Measurements from ENCODE around the gene UBE2Q2. TPM values are rescaled to one million over a fixed set of nuclear protein-coding genes. Genes with fewer than 3 reads are reported as not detected.
"Not testable (repeated sequence)": the region's sequence is repeated elsewhere in the genome, so short reads cannot be mapped to it uniquely, and the experiment has no call there.

The UBE2Q2 gene
- total RNA-seq, 2 donors from 2014 or later: 31.5 to 40.2 TPM

DNA sequence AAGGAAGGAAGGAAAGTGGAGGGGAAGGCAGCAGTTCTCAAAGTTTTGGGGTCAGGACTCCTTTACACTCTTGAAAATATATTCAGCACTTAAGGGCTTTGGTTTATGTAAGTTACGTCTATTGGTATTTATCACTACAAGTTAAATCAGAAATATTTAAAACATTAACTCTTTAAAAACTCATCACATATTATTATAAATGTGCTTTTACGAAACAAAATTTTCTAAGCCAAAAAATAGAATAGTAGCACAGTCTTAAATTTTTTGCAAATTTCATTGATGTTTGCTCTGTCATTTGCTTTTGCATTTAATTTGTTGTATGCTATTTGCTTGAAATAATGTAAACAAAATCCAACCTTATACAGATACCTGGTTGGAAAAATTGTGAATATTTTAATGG, 7.5 kb downstream of the UBE2Q2 start:
- no peak for ATAC-seq (ENCODE audit: insufficient number of reproducible peaks, low FRiP score, low read depth)
- Histone ChIP-seq H3K4me3 (no peak overlapping the region), H3K4me1 (ENCODE audit: control insufficient read depth in 1 of 2, low read depth in 2 of 2) (peaks cover 6 to 17% of the 10 kb centered on the region in 2 donors), H3K27ac (no peak overlapping the region), H3K27me3 (replicated peaks; ENCODE audit: insufficient read depth) (no peaks in the 10 kb centered on the region), H3K36me3 (no peaks in the 10 kb centered on the region), H3K9me3 (no peaks in the 10 kb centered on the region)
- no peak for DNase-seq (ENCODE audit: low spot score)
- TF ChIP-seq, protein P1, sequence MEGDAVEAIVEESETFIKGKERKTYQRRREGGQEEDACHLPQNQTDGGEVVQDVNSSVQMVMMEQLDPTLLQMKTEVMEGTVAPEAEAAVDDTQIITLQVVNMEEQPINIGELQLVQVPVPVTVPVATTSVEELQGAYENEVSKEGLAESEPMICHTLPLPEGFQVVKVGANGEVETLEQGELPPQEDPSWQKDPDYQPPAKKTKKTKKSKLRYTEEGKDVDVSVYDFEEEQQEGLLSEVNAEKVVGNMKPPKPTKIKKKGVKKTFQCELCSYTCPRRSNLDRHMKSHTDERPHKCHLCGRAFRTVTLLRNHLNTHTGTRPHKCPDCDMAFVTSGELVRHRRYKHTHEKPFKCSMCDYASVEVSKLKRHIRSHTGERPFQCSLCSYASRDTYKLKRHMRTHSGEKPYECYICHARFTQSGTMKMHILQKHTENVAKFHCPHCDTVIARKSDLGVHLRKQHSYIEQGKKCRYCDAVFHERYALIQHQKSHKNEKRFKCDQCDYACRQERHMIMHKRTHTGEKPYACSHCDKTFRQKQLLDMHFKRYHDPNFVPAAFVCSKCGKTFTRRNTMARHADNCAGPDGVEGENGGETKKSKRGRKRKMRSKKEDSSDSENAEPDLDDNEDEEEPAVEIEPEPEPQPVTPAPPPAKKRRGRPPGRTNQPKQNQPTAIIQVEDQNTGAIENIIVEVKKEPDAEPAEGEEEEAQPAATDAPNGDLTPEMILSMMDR (IDR thresholded peaks at IDR 0.05): no peak

DNA sequence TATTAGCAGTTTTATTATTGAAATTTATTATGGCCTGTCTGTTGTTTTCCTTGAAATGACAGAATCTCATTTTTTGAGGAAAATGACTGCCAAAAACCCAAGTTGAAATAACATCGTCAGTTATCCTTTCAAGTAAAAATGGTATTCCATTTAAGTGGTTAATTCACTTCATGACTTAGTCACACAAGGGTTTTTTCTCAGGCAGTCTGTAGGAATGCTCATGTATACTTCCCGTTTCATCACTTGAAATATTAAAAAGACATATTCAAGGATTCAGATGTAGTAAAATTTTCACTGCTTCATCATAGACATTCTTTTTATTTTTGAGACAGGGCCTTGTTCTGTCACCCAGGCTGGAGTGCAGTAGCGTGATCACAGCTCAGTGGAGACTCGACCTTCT, 8.3 kb downstream of the UBE2Q2 start:
- not testable (repeated sequence) for H3K36me3 ChIP-seq; H3K4me3 ChIP-seq; H3K9me3 ChIP-seq; ATAC-seq (ENCODE audit: insufficient number of reproducible peaks, low FRiP score, low read depth); DNase-seq (ENCODE audit: low spot score); H3K27ac ChIP-seq; H3K27me3 ChIP-seq (replicated peaks; ENCODE audit: insufficient read depth)
- H3K4me1 ChIP-seq (ENCODE audit: control insufficient read depth in 1 of 2, low read depth in 2 of 2): peaks cover 6 to 10% of the 10 kb centered on the region in 2 donors

DNA sequence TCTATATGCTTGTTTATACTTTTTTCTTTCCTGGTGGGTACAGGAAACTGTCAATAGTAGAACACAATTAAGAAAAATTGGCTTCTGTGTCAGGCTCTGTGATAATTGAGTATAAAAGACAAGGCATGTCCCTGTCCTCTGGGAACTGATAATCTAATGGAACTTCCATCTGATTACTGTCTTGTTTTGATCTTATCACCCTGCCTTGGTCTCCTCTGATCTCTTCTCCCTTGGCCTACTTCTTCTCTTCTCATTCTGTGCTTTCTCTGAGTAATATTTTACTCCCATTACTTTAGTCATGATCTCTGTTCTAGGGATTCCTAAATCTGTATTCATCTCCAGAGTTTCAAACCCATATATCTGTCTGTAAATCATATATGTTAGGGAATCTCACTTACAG, 14.6 kb downstream of the UBE2Q2 start:
- H3K27me3 ChIP-seq (replicated peaks; ENCODE audit: insufficient read depth): no peaks in the 10 kb centered on the region
- H3K9me3 ChIP-seq: no peaks in the 10 kb centered on the region
- no peak overlapping the region for H3K4me3 ChIP-seq
- ATAC-seq (ENCODE audit: insufficient number of reproducible peaks, low FRiP score, low read depth) (no peak), DNase-seq (ENCODE audit: low spot score) (no peak)
- peaks cover 0 to 3% of the 10 kb centered on the region in 2 donors for H3K4me1 ChIP-seq (ENCODE audit: control insufficient read depth in 1 of 2, low read depth in 2 of 2)
- no peak overlapping the region for H3K27ac ChIP-seq
- H3K36me3 ChIP-seq: no peaks in the 10 kb centered on the region
- TF ChIP-seq, protein P1 (IDR thresholded peaks at IDR 0.05): no peak

DNA sequence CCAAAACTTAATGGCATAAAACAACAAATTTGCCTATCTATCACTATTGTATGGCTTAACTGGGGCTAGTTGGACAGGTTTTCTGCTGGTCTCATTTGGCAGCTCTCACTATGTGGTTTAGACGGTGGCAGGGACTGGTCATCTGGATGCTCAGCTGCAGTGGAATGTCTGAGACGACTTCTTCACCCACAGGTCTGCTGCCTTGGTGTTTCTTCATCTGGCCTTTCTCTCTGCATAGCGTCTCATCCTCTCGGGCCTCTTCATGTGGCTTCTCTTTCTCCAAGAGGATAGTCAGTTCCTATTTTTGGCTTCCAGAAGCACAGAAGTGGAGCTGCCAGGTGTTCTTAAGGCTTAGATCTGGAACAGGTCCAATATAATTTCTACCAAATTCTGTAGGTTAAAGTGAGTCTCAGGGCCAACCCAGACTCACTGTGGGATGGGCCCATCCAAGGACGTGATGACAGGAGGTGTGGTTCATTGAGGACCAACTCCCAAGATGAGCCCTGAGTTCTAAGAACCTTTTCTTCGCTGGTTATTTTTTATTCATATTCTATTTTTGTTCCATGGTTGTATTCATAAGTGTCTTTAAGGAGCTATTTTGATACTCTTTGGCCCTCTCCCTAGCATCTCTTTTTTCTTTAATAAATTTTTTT, 18.6 kb downstream of the UBE2Q2 start:
- Histone ChIP-seq H3K27ac (no peak overlapping the region), H3K4me1 (ENCODE audit: control insufficient read depth in 1 of 2, low read depth in 2 of 2) (peaks cover 3 to 6% of the 10 kb centered on the region in 2 donors), H3K36me3 (no peaks in the 10 kb centered on the region), H3K27me3 (replicated peaks; ENCODE audit: insufficient read depth) (no peaks in the 10 kb centered on the region), H3K9me3 (no peaks in the 10 kb centered on the region), H3K4me3 (no peak overlapping the region)
- TF ChIP-seq, protein P1 (IDR thresholded peaks at IDR 0.05): no peak
- ATAC-seq (ENCODE audit: insufficient number of reproducible peaks, low FRiP score, low read depth) (no peak), DNase-seq (ENCODE audit: low spot score) (no peak)

DNA sequence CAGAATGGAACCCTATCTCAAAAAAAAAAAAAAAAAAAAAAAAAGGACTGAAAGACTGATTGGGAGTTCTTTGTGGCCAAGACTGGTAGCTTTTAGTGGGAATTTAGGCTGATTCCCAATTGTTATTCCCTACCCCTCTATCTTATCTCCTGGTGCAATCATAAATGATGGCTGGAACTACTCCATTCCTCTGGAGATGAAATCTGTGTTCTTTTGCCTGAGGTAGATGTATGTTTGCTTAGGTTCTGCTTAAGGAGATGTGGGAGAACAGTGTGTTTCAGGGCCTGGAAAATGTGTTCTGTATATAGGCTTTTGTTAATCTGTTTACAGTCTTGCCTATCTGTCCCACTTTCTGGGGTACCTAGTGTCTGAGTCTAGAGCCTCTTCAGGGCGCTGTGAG, 19.5 kb downstream of the UBE2Q2 start:
- DNase-seq (ENCODE audit: low spot score): no peak
- TF ChIP-seq, protein P1 (IDR thresholded peaks at IDR 0.05): no peak

More for the DNA sequence above, 19.5 kb downstream of the UBE2Q2 start:
- Histone ChIP-seq H3K36me3 (no peaks in the 10 kb centered on the region), H3K27ac (no peak overlapping the region), H3K4me3 (no peak overlapping the region), H3K9me3 (no peaks in the 10 kb centered on the region), H3K27me3 (replicated peaks; ENCODE audit: insufficient read depth) (no peaks in the 10 kb centered on the region), H3K4me1 (ENCODE audit: control insufficient read depth in 1 of 2, low read depth in 2 of 2) (peaks cover 3 to 12% of the 10 kb centered on the region in 2 donors)
- no peak for ATAC-seq (ENCODE audit: insufficient number of reproducible peaks, low FRiP score, low read depth)

Measured in thoracic aorta (tissue), 2 donors.